ENCODE results near the gene GPR33.
"Not testable (repeated sequence)": the region's sequence is repeated elsewhere in the genome, so short reads cannot be mapped to it uniquely, and the experiment has no call there.

The GPR33 gene

GRCh38 chr14:31487886-31488285 lies at the start of gene GPR33:
Gene GPR33 (minus strand): TSS chr14:31488039. CDS start chr14:31483965, 4,074 bp downstream.
- DNase-seq = no peak

GRCh38 chr14:31536201-31536960 lies 48.5 kb upstream of the GPR33 start:
- no peak for DNase-seq

- DNase-seq = no peak
Measured at GRCh38 chr14:31530136-31530535, 42.3 kb upstream of the GPR33 start.

GRCh38 chr14:31529053-31529452 lies 41.2 kb upstream of the GPR33 start:
- DNase-seq = no peak

DNA sequence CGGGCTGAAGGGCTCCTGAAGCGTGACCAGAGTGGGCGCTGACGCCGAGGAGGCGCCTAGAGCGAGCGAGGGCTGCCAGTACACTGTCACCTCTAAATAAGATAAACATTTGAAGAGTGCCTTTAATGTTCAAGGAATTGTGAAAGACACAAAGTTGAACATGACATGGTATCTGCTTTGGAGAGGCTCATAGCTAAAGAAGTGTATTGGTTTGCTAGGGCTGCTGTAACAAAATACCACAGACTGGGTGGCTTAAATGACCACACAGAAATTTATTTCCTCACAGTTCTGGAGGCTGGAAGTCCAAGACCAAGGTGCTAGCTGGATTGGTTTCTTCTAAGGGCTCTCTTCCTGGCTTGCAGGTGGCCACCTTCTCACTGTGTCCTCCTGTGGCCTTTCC lies 39.7 kb upstream of the GPR33 start:
- DNase-seq = no peak

GRCh38 chr14:31527087-31527486 lies 39.2 kb upstream of the GPR33 start:
- DNase-seq = no peak

- no peak for DNase-seq
Measured at GRCh38 chr14:31510855-31511254, 23.0 kb upstream of the GPR33 start.

DNA sequence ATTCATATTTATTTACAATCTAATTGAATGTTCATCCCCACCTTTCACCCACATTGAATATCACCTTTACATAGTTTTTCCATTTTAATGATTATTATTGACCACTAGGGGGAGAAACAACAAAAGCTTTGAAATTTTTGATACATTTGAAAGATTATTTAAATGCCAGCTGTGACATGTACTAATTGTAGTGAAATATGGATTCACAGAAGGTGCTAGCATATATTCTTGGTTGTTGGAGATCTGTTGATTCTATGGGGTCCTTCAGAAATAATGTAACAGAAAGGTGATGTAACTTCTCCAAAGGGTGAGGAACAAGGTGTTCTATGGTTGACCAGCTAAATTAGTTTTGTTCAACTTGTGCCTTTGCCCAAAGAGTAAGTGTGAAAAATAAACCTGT lies 22.4 kb upstream of the GPR33 start:
- peak; percentile 79 for DNase-seq

DNA sequence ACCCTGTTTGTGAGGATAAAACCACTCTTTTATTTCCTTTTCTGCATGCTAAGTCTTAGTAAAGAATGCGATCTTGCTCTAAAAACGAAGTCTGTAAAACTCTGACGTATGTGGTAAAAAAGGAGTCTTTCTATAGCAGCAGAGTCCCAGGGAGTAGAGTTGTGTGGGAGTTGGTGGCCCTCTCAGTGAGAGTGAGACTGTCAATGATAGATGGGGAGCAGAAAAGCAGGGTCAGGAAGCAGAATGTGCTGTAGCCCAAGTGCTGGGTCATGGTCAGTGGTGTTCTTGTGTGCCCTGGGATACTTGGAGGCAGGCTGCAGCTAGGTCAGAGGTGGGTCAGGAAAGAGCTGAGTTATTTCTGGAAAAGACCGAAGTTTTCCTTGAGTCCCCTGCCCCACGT lies 20.3 kb upstream of the GPR33 start:
- no peak for DNase-seq

DNA sequence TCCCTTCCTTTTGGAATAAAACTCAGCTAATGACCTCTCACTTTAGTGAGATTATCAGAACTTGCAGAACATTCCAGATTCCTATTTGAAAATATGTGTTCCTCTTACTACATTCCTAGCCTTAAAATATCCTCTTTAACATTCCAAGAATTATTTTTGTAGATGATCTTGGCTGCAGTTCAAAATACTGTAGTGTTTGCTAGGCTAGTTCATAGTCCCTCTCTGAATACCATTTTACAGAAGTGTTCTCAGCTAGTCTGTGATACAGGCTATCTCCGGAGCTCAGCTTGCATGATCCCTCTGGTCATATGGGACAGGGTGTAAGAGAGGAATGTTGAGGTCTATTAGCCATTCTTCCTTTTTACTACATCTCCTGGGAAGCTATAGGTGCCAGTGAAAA lies 17.6 kb upstream of the GPR33 start:
- no peak for DNase-seq

DNA sequence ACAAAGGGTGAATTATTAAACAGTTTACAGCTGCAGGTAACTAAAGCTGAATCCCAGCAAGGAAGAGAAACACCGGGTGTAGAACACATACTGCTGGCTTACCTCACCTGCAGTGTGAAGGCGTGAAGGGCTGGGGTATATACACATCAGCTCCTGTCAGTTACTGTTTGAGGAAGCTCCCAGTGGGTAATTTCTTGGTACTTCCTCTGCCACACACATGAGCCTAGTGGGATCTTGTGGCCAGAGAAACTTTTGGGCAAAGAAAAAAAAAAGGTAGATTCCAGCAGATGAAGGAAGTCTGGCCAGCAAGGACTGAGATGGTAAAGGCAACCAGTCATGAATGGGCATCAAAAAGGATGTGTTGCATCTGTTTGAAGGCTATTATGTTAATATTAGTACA lies 14.0 kb upstream of the GPR33 start:
- DNase-seq = no peak

DNA sequence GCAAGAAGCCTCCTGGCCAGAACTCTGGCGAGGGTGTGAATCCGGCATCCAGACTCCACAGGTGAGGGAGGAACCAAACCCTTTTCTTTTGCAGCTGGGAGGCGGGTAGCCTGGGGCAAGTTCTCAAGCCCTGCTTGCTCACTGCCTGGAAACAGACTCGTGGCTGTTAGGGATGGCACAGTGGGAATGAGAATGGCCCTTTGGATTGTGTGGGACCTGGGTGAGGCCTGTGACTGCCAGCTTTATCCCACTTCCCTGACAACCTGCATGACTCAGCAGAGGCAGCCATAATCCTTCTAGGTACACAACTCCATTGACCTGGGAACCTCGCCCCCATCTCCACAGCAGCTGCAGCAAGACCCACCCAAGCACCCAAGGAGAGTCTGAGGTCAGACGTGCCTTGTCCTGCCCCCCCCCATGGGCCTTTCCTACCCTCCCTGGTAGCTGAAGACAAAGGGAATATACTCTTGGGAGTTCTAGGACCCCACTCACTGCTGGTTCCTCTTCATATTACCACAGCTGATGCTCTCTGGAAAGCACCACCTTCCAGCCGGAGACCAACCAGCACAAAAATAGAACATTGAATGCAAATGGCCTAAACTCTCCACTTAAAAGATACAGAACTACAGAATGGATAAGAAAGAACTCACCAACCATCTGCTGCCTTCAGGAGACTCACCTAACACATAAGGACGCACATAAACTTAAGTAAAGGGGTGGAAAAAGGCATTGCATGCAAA lies 5.1 kb upstream of the GPR33 start:
- no peak for DNase-seq

- DNase-seq = no peak
Measured at GRCh38 chr14:31489691-31490090, 1.9 kb upstream of the GPR33 start.

GRCh38 chr14:31486764-31487163 lies 1.1 kb downstream of the GPR33 start:
- no peak for DNase-seq

- no peak for DNase-seq
Measured at GRCh38 chr14:31484754-31485153, 3.1 kb downstream of the GPR33 start.

GRCh38 chr14:31480156-31480555 lies 7.7 kb downstream of the GPR33 start:
- no peak for DNase-seq

GRCh38 chr14:31479027-31479426 lies 8.8 kb downstream of the GPR33 start:
- DNase-seq = no peak

GRCh38 chr14:31477248-31477647 lies 10.6 kb downstream of the GPR33 start:
- DNase-seq = no peak

DNA sequence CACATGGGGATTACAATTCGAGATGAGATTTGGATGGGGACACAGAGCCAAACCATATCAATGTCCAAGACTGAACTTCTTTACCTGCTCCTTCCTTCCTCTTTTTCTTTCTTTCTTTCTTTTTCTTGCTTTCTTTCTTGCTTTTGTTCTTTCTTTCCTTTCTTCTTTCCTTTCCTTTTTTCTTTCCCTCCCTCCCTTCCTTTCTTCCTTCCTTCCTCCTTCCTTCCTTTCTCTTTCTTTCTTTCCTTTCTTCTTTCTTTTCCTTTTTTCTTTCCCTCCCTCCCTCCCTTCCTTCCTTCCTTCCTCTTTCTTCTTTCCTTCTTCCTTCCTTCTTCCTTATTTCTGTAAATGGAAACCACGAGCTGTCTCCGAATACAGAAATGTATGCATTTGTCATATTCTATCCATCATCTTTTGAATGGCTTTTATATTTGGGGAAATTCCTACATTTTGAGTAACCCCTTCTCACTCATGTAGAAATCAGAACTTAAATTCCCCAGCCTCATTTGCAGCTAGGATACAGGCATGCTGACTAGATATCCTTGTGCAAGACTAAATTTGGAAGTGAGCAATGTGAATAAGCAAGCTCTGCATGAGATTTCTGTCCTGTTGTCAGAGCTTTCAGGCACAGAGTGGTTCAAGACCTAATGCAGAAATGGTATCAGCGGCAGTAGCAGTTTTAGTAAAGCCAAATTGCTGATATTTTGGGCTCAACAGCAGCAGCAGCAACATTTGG lies 11.5 kb downstream of the GPR33 start:
- DNase-seq = no peak

DNA sequence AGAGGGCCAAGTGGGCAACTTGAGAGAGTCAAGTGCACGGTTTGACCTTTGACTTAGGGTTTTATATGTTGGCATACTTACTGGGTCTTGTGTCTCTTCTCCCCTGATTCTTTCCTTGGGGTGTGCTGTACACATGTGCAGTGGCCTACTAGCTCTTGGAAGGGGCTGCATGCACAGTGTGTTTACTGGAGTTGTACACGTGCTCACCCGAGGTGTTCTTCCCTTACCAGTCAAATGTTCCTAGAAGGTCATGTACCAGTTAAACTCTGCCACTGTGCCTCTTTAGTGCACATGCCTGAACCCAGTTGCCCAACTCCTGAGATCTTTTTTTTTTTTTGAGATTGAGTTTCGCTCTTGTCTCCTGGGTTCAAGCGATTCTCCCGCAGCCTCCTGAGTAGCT lies 21.3 kb downstream of the GPR33 start:
- DNase-seq = no peak

DNA sequence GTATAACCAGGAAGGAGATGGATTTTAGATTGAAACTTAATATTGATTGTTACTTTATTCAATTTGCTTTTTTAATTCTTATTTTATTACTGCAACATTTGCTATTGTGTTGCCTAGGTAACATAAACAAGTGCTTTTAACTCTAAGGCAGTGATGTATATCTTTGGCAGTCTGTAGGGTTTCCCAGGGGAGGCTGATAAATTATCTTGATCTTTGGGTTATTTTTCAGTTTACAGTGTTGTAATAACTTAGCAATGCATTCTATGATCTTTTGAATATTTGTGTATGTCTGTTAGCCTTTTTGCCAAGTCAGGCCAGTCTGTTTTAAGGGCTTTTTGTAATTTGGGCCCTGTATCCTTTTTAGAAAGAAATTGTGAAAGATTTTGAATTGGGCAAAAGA lies 22.7 kb downstream of the GPR33 start:
- DNase-seq = no peak

DNA sequence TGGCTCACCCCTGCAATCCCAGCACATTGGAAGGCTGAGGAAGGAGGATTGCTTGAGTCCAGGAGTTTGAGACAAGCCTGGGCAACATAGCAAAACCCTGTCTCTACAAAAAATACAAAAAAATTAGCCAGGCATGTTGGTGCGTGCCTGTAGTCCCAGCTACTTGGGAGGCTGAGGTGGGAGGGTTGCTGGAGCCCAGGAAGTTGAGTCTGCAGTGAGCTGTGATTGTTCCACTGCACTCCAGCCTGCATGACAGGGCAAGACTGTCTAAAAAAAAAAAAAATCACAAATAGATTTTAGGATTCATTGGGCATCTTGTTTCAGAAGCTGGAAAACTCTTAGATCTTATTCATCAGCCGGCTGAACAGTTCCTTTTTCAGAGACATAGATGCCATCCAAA lies 25.4 kb downstream of the GPR33 start:
- DNase-seq = not testable (repeated sequence)

GRCh38 chr14:31461545-31461944 lies 26.3 kb downstream of the GPR33 start:
- no peak for DNase-seq
